HG03135 (cell line): ENCODE results near the gene ILK.

Experiments used
- ATAC-seq: cut with Tn5 transposase; IDR thresholded peaks from one replicate; pipeline ENCODE4 v1.9.1; 2021; ENCODE audit warnings: mild to moderate bottlenecking, moderate library complexity; ENCODE audit not compliant: unreplicated experiment

Gene ILK

DNA sequence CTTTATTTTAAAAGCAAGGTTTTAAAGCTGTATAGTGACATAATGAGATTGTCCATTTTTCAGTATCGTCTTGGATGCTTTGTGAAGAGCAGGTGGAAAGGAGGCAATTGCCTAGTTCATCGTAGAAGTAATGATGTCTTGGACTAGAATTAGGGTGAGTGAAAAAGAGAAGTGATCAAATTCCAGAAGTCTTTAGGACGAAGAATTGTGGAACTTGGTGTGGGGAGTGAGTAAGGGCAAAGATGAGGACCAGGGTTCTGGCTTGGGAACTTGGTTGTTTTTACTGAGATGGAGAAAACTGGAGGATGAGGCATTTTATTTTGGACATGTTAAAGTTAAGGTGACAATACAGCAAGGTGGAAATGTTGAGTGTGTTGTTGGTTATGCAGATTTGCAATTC is 1.2 kb downstream of the ILK start:
- no peak for ATAC-seq

DNA sequence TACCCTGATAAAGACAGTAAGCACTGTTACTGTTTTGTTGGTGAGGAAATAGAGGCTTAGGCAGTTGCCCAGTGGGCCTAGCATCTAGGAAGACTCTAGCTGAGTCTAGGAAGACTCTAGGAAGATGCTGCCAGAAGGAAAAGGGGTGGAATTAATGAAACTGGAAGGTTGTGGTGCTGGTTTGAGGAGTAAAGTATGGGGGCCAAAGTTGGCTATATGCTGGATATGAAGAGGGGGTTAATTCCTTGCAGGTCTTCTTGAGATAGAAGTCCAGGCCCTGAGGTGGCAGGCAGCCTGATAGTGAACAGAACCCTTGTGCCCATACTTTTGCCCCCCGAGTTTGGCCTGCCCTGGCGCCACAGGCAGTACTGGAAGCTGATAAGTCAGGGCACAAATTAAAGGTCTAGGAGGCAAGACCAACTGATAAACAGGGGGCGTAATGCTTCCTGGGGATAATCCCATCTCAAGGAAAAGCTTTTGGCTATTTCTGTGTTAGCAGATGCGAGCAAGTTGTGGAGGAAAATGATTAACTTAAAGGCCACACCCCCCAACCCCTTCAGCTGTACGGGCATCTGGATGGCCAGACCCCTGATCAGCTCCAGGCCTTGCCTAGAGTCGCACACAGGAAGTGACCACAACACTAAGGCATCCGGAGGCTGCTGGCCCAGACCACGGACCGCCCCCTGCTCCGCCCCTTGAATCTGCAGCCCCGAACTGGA is 3.1 kb downstream of the ILK start:
- peak; percentile 37 for ATAC-seq

DNA sequence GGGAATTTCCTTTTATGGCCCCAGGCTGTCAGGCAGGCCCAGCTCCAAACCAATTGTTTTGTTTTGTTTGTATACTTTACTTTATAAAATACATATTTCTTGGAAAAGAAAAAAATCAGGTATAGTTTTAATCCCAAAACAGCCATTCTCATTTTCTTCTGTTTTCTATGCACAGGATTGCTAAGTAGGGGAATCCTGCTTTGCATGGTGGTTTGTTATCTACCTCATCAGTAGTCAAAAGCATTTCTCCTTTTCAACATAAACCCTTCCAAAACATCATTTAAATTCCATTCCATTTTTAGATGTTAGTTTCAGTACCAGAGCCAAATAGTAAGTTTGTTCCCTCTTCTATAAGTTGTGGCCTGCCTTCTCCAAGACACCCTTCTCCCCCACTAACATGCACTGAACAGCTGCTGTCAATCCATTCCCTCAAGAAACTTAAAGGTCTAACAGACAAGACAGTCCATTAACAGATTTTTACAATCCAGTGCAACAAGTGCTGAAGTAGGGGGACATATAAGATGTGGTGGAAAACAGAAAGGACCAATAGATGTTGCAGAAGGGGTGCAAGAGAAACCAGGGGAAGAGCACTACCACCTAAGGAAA is 3.7 kb downstream of the ILK start:
- no peak for ATAC-seq

DNA sequence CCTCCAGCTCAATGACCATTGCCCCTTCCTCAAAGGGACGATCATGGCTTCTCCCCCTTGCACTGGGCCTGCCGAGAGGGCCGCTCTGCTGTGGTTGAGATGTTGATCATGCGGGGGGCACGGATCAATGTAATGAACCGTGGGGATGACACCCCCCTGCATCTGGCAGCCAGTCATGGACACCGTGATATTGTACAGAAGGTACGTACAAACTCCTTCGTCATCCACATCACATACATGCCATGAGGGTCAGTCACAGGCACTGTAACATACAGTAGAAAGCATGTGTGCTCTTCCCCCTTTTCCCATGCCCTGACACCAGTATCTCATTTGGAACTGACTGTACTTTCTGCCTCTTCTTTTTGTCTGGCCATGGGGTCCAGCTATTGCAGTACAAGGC is 4.4 kb downstream of the ILK start:
- ATAC-seq, result no peak

DNA sequence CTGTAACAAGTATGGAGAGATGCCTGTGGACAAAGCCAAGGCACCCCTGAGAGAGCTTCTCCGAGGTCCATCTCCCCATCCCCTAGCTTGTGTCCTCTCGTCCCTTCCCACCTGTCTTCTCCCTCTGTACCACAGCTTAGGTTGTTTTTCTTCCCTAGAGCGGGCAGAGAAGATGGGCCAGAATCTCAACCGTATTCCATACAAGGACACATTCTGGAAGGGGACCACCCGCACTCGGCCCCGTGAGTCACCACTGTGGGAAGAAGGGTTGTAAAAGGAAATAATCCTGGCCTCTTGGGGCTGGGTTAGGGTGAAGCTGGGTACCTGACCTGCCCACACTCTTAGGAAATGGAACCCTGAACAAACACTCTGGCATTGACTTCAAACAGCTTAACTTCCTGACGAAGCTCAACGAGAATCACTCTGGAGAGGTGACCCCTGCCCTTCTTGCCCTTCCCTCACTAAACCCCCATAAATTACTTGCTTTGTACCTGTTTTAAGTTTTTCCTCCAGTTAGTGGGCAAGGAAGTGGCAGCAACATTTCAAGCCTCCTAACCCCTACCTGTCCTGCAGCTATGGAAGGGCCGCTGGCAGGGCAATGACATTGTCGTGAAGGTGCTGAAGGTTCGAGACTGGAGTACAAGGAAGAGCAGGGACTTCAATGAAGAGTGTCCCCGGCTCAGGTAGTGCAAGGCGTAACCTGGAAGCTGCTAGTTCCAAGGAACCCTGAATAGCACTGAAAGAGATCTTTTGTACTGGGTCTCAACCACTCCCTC is 5.3 kb downstream of the ILK start:
- no peak for ATAC-seq

DNA sequence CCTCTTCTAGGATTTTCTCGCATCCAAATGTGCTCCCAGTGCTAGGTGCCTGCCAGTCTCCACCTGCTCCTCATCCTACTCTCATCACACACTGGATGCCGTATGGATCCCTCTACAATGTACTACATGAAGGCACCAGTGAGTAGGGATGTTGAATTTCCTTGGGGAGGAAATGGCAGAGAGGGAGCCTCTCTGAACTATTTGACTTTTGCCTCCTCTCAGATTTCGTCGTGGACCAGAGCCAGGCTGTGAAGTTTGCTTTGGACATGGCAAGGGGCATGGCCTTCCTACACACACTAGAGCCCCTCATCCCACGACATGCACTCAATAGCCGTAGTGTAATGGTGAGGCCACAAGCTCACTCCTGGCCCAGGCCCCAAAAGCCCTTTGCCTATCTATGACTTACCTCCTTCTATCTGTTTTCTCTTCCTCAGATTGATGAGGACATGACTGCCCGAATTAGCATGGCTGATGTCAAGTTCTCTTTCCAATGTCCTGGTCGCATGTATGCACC is 6.0 kb downstream of the ILK start:
- ATAC-seq, result no peak

DNA sequence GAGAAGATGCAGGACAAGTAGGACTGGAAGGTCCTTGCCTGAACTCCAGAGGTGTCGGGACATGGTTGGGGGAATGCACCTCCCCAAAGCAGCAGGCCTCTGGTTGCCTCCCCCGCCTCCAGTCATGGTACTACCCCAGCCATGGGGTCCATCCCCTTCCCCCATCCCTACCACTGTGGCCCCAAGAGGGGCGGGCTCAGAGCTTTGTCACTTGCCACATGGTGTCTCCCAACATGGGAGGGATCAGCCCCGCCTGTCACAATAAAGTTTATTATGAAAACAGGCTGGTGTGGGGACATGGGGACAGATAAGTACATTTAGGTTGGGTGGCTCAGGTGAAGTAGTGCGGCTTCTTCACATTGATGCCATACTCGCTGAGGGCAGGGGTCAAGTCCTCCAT is 7.0 kb downstream of the ILK start:
- ATAC-seq, result no peak

DNA sequence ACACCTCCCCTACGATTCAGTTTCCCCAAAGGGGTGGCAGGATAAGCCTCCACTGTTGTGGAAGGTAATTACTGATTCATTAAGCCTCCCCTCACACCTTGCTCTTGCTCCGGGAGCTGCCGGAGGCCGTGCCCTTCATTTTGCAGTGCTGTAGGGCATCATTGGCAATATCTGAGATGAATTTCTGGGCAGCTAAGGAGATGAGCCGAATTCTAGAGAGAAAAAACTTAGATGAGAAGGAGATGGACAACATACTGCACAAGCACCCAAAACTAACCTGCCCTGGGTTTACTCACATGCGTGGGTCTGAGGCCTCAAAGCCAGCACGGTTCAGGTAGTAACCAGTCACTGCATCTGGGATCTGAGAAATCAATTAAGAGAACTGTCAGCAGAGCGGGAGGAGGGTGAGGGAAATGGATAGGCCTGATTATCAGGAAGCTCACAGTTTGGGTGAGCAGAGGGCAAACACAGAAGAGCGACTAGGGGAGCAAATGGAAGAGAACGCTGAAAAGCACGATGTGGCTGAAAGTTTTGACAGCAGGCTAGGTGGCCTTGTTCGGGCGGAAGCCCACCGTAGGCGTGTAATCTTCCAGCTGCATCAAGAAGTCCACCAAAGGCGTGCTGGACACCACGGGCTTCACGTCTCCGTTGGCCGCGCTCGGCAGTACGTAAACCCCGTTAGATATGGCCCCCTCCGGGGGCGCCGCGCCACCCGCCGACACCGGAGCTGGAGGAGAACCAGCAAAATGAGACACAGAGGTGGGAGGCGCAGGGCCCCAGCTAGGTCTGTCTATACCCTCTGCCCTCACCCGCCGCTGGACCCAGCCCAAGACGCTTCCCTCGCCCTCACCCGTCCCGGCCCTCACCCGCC is 7.8 kb downstream of the ILK start:
- peak; percentile 13 for ATAC-seq

DNA sequence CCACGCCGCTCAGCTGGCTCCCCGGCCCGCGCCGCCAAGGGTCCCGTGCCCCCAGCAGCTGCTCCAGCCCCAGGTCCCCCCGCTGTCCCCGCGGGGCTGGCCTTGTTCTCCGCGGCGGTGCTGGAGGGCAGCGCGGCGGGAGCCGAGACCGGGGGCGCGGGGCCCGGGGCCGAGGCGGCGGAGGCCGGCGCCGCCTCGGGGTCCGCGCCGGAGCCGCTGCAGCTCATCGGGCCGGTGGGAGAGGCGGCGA is 8.3 kb downstream of the ILK start:
- ATAC-seq, result no peak

DNA sequence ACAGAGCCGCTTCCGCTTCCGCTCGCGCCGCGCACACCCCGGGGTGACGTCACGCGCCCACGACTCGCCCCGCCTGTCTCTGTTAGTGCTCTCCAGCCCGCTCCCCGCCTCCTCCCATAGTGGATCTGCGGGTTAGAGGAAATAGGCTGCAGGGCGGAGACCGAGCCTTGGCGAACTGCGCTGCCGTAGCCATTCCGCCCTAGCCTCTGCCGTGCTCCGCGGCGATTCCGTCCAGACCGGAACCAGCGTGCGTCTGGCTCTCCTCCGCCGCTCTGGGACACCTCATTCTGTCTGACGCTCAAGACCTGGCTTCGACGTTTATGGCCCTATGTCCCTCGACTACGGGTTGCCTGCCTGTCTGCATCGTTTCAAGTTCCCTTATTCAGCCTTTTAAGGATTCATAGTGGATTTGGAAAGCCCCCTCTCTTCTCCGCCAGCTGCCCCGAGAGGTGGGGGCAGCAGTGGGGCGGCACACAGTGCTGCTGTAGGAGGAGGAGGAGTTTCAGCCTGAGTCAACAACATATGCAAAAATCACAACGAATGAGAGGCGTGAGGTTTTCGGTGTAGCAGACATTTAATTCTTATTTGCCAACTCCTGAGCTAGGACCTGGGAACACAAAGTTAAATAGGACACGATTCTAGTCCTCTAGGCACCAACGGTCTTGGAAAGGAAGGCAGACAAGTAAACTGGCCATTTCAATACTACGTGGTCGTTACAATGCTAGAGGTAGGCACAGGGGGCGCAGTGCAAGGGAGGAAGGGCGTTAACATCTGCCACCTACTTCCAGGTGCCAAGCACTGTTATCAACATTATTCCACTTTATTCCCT is 8.9 kb downstream of the ILK start, which contains the start of gene TAF10:
TSS of gene TAF10 (minus strand) at position 4 of the 829 bp plus-strand sequence. CDS start 27 bp downstream, outside the sequence.
- peak; percentile 86 for ATAC-seq

DNA sequence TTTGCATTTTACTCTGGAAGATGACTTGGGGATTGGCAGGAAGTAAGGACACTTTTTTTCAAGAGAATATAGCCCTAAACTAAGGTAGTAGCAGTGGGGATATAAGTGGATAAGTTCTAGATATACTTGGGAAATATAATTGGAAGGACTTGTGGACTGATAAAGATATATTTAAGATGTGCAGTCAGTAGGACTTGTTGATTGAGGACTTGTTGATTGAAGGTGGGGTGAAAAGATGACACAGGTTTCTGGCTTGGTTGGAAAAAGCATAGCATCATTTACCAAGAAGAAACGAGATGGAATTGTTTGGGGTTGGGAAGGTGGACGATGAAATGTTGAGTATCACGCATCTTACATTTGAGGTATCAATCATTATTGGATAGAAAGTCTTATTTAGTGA is 9.9 kb downstream of the ILK start:
- ATAC-seq, result no peak

DNA sequence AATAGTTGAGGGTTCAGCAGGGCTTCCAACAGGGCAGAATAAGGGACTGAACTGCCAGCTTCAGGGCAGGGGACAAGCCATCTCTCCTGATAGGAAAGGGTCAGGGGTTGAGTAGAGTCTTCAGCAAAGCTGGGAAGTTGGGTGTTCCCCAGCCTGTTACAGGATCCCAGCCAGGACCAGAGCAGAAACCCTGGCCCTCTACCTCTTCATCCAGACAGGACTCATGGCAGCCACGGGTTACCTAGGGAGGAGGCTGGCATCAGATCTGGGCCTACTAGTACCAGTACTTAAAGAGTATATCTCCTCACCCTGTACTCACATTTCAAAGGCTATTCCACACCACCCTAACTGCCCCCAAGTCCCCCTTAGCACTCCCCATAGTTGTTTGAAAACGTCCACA is 10.9 kb downstream of the ILK start:
- no peak for ATAC-seq

DNA sequence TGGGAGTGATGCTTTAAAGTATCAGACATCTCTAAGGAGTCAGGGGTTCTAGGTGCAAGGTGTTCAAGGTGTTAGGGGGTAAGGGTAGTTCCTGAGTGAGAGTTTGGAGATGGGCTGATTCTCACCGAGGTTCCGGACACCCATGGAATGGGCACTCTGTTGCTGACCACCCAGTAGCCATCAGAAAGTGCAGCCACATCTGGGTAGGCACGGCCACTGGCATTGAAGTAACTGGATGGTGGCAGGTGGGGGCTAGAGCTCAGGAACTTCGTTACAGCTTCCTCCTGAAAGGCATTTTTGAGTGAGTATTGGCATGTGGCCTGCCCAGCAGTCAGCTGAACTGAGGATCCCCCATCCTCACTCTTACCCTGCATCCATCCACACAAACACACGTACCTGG is 11.5 kb downstream of the ILK start:
- ATAC-seq, result no peak

DNA sequence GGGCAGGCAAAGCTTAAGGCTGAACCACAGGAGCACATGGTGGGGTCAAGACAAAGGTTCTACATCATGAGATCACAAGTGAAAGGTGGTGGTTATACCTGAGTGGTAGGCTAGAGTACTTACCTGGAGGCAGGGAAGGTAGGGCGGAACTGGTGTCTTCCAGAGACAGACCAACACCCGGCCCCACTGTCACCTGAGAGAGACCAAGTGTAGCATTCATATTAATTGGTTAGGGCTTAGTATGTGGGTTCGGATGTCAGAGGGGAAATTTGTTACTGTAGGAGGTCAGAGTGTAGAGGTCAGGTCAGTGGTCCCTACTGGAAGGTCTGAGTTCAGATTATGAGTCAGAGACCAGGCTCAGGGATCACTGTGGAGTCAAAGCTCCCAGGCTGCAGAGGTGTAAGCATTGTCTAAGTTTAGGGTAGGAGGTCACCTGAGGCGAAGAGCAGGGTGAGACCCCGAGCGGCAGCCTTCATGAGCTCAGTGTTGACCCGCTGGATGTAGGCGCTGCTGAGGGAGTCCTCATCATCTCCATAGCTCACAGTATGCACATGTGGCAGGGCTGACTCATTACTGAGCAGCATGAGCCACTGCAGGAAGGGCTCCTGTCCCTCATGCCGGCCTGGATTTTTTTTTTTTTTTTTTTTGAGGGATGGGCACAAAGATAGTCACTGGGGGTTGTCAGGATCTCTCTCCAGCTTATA is 12.5 kb downstream of the ILK start:
- ATAC-seq, result no peak

DNA sequence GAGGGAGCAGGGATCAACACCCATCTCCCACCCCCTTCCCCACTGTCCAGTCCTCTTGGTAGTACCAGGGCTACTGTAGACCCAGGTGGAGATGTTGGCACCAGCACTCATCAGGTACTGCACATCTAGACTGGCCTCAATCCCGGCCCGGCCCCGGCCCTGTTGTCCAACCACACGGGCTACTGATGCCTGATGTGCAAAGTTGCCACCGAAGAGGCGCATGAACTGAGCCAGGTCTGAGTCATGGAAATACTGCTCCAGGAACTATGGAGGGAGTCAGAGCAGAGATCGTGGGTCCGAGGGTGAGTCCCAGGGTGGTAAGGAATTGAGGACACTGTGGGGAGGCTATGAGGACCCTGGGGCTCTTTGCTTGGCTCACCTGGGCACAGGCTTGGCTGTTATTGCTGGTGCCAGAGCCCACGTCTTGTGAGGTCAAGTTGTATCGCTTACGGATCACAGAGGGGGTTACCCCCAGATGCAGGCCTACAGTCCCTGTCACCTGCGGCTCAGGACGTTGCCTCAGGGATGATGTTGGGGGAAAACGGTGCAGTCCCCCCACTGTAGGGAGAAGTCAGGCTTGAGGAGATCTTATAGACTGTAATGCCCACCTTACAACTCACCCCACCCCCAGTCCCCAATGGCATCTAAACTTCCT is 13.1 kb downstream of the ILK start:
- ATAC-seq, result no peak

DNA sequence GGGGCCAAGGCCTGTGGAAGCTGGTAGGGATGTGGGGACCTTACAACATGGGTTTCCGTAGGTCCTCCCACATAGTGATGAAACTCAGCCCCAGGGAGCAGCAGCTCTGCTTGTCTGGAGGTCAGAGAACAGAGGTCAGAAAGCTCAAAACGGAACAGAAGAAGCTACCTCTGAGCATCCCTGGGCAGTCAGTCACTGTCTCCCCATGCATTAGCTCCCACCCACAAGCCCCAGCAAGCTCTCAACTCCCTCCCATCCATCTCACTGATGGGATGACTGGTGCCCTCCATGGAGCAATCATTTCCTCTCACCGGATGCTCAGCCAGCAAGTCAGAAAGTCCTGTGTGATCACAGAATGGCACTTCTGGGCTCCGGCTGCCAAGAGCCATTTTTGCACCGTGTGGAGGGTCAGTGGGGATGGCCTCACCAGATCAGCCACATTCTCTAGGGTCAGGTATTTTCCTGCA is 13.8 kb downstream of the ILK start:
- no peak for ATAC-seq

DNA sequence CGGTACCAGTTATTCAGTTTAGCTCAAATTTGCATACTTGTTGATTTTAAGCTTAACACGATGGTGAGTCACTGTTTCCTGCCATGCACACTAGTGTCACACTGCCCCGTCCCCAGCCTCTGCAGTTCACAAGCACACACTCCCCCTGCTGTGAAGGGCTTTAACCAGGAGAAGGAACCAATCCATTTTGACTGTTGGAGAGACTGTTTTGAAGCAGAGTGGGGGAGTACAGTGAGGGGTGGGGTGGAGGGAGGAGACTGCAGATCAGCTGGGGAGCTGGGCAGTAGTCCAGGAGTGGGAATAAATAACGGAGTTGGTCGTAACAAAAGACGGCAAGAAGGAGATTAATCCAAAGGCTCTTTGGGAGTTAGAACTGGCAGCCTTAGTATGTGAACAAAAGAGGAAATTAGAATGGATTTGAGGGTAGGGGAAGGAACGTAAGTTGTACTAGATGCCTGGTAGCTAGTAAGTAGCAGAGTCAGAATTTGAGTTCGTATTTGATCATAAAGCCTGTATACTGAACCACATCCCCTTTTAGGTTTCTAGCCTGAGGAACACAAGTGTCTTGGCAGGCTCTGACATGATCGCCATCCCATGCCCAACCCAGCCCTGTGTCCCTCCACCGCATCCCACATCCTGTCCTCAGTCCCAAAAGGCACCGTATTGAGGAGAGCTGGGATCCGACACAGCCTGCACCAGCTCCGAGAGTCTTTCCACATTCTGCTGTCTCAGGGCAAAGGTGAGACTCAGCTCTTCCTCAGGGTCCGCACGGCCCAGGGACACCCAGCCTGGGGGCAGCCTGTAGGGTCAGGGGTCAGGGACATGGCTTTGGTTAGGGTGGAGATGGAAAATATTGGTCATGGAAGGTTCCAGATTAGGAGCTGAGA is 14.8 kb downstream of the ILK start:
- peak; percentile 20 for ATAC-seq
